Measurements from ENCODE around the gene PARVB. TPM values are rescaled to one million over a fixed set of nuclear protein-coding genes. Genes with fewer than 3 reads are reported as not detected.

Gene PARVB
- total RNA-seq, 1 donor from 2014 or later: 4.4 TPM

DNA sequence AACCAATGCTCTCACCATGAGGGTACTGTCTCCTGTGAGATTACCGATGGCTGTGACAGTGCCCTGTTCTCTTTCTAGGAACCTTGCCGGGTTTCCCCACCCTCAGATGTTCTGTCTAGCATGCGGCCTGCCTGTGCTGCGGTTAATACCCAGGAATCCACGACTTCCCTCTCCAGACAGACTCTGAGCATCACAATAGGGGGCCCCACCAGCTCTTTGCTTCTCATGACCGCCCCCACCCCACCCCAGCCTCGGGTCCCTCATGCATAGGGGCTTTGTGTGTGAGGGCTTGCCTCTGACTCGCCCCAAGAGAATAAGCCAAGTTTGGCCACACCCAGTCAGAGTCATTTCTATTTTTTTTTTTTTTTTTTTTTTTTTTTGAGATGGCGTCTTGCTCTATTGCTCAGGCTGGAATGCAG is 166.9 kb downstream of the PARVB start:
- no peak overlapping the region for H3K4me3 Mint-ChIP-seq (ENCODE audit: unreplicated experiment)
- DNase-seq (ENCODE audit: extremely low spot score, unreplicated experiment): no peak
- H3K27ac Mint-ChIP-seq (ENCODE audit: unreplicated experiment): no peak overlapping the region
- H3K27me3 Mint-ChIP-seq (ENCODE audit: unreplicated experiment): peaks cover 17% of the 10 kb centered on the region
- no peaks in the 10 kb centered on the region for H3K9me3 Mint-ChIP-seq (ENCODE audit: unreplicated experiment)
- TF ChIP-seq, protein P1, sequence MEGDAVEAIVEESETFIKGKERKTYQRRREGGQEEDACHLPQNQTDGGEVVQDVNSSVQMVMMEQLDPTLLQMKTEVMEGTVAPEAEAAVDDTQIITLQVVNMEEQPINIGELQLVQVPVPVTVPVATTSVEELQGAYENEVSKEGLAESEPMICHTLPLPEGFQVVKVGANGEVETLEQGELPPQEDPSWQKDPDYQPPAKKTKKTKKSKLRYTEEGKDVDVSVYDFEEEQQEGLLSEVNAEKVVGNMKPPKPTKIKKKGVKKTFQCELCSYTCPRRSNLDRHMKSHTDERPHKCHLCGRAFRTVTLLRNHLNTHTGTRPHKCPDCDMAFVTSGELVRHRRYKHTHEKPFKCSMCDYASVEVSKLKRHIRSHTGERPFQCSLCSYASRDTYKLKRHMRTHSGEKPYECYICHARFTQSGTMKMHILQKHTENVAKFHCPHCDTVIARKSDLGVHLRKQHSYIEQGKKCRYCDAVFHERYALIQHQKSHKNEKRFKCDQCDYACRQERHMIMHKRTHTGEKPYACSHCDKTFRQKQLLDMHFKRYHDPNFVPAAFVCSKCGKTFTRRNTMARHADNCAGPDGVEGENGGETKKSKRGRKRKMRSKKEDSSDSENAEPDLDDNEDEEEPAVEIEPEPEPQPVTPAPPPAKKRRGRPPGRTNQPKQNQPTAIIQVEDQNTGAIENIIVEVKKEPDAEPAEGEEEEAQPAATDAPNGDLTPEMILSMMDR (IDR thresholded peaks at IDR 0.05): no peak
- no peaks in the 10 kb centered on the region for H3K36me3 Mint-ChIP-seq (ENCODE audit: unreplicated experiment)
- H3K4me1 Mint-ChIP-seq (ENCODE audit: unreplicated experiment): no peaks in the 10 kb centered on the region

DNA sequence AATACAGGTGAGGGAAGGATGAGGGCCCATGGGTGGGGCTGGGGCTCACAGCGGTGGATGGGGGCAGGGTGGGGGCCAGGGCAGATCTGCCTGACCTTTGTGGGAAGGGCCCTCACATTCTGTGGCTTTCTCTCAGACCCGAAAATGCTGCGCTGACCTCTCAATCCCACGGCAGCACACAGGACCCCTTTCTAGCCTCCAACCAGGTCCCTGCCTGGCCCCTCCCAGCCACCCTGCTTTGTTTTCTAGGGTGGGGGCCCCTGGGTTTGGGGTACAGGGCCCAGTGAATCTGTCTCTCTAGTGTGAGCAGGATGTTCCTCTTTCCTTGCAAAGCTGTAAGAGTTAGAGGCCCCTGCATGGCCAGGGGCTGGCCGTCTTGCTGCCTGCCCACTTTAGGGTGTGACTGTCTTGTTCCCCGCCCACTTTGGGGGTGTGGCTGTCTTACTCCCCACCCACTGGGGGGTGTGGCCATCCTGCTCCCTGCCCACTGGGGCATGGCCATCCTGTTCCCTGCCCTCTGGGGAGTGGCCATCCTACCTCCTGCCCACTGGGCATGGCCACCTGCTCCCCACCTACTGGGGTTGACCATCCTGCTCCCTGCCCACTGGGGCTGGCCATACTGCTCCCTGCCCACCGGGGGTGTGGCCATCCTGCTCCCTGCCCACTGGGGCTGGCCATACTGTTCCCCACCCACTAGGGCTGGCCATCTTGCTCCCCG is 168.2 kb downstream of the PARVB start:
- H3K27me3 Mint-ChIP-seq (ENCODE audit: unreplicated experiment): peaks cover 17% of the 10 kb centered on the region
- H3K9me3 Mint-ChIP-seq (ENCODE audit: unreplicated experiment): no peaks in the 10 kb centered on the region
- H3K36me3 Mint-ChIP-seq (ENCODE audit: unreplicated experiment): no peaks in the 10 kb centered on the region
- H3K27ac Mint-ChIP-seq (ENCODE audit: unreplicated experiment): no peak overlapping the region
- no peak for DNase-seq (ENCODE audit: extremely low spot score, unreplicated experiment)
- TF ChIP-seq, protein P1 (IDR thresholded peaks at IDR 0.05): no peak
- H3K4me1 Mint-ChIP-seq (ENCODE audit: unreplicated experiment): no peaks in the 10 kb centered on the region
- no peak overlapping the region for H3K4me3 Mint-ChIP-seq (ENCODE audit: unreplicated experiment)

DNA sequence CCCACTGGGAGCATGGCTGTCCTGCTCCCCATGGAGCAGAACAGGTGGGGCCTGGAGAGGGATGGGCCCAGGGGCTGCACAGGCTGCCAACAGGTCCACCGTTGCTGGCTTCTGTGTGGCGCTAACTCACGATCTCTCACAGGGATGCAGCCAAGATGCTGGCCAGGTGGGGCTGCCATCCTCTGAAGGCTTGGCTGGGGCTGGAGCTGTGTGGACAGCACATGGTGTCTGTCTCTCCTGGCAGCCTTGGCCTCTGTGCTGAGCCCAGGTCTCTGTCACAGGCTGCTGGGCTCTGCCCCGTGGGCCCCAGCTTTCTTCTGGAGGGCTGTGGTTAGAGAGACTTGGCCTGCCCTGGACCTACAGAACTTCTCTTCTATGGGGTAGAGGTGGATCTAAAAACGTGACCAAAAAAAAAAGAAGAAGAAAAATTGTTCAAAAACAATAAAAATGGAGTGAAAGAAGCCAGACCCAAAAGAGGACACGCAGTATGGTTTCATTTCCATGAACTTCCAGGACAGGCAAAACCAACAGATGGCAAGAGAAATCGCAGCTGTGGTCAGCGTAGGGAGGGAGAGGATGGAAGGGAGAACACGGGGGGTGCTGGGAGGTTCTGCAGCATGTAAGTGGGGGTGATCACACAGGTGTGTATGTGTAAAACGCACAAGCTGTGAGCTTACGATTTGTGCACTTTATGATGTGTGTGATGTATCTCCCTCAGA is 168.9 kb downstream of the PARVB start:
- Mint-ChIP-seq H3K4me1 (ENCODE audit: unreplicated experiment) (no peaks in the 10 kb centered on the region), H3K36me3 (ENCODE audit: unreplicated experiment) (no peaks in the 10 kb centered on the region), H3K4me3 (ENCODE audit: unreplicated experiment) (no peak overlapping the region), H3K27me3 (ENCODE audit: unreplicated experiment) (peaks cover 17% of the 10 kb centered on the region), H3K9me3 (ENCODE audit: unreplicated experiment) (no peaks in the 10 kb centered on the region), H3K27ac (ENCODE audit: unreplicated experiment) (no peak overlapping the region)
- DNase-seq (ENCODE audit: extremely low spot score, unreplicated experiment): no peak
- TF ChIP-seq, protein P1 (IDR thresholded peaks at IDR 0.05): no peak

DNA sequence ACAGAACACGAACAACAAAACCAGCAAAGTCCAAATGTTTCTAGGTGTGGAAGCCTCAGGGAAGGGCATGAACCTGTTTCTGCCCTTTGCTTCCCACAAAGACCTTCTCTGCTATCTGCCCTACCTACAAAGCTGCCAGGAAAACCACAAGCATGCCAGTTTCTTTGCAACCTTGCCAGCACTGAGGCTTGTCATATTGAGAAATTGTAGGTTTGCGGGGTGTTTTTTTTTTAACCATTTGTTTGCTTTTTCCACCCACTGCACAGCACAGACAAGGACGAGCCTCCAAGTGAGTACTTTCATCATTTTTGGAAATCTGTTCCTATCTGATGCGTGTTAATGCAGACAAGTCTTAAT is 169.4 kb downstream of the PARVB start:
- no peak overlapping the region for H3K4me3 Mint-ChIP-seq (ENCODE audit: unreplicated experiment)
- no peaks in the 10 kb centered on the region for H3K36me3 Mint-ChIP-seq (ENCODE audit: unreplicated experiment)
- H3K4me1 Mint-ChIP-seq (ENCODE audit: unreplicated experiment): no peaks in the 10 kb centered on the region
- no peak overlapping the region for H3K27ac Mint-ChIP-seq (ENCODE audit: unreplicated experiment)
- TF ChIP-seq, protein P1 (IDR thresholded peaks at IDR 0.05): no peak
- no peaks in the 10 kb centered on the region for H3K9me3 Mint-ChIP-seq (ENCODE audit: unreplicated experiment)
- H3K27me3 Mint-ChIP-seq (ENCODE audit: unreplicated experiment): peaks cover 18% of the 10 kb centered on the region
- DNase-seq (ENCODE audit: extremely low spot score, unreplicated experiment): no peak

DNA sequence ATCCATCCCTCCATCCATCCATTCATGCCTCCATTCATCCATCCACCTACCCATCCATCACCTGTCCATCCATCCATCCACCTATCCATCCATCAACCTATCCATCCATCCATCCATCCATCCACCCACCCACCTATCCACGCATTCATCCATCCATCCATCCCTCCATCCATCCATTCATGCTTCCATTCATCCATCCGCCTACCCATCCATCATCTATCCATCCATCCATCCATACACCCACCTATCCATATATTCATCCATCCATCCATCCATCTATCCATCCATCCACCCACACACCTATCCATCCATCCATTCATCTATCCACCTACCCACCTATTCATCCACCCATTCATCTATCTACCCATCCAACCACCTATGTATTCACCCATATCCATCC is 170.5 kb downstream of the PARVB start:
- H3K27ac Mint-ChIP-seq (ENCODE audit: unreplicated experiment): no peak overlapping the region
- no peaks in the 10 kb centered on the region for H3K36me3 Mint-ChIP-seq (ENCODE audit: unreplicated experiment)
- no peaks in the 10 kb centered on the region for H3K4me1 Mint-ChIP-seq (ENCODE audit: unreplicated experiment)
- TF ChIP-seq, protein P1 (IDR thresholded peaks at IDR 0.05): no peak
- no peaks in the 10 kb centered on the region for H3K9me3 Mint-ChIP-seq (ENCODE audit: unreplicated experiment)
- H3K4me3 Mint-ChIP-seq (ENCODE audit: unreplicated experiment): no peak overlapping the region
- H3K27me3 Mint-ChIP-seq (ENCODE audit: unreplicated experiment): peaks cover 24% of the 10 kb centered on the region
- no peak for DNase-seq (ENCODE audit: extremely low spot score, unreplicated experiment)
